Astrocyte of the cerebellum (primary cell): Measurements from ENCODE around the gene ARID1B.

Experiments
- DNase-seq: peaks from one replicate; pipeline ENCODE4 v3.0.0-alpha.2; 2011; ENCODE audit warnings: low read depth
- H3K4me3 ChIP-seq: 2 replicates; pipeline ENCODE4 v1.5.1; 2011; ENCODE audit warnings: mild to moderate bottlenecking, low read depth, low read length, moderate library complexity
- CTCF ChIP-seq: IDR thresholded peaks from 2 replicates; pipeline ENCODE4 v1.5.1; 2012; ENCODE audit warnings: low read length, low read depth, moderate library complexity, mild to moderate bottlenecking; ENCODE audit errors: missing control alignments
- in situ Hi-C: cut with HindIII; loops from 2 replicates; pipeline ENCODE4 v1.10.0; 2017; ENCODE audit warnings: low sequenced_read_pairs

Gene ARID1B

GRCh38 chr6:157193443-157193996 is 416.3 kb downstream of the ARID1B start:
- in situ Hi-C loops, result no loop called here
- TF ChIP-seq CTCF, result no peak
- no peak for DNase-seq
- H3K4me3 ChIP-seq, result no peak overlapping the region

- no peak for TF ChIP-seq CTCF
Measured at GRCh38 chr6:157194110-157194509, 416.9 kb downstream of the ARID1B start.

GRCh38 chr6:157194643-157195042 is 417.5 kb downstream of the ARID1B start:
- no peak overlapping the region for H3K4me3 ChIP-seq
- in situ Hi-C loops, result no loop called here
- no peak for DNase-seq
- TF ChIP-seq CTCF, result no peak

More at GRCh38 chr6:157194110-157194509, 416.9 kb downstream of the ARID1B start:
- H3K4me3 ChIP-seq, result no peak overlapping the region
- in situ Hi-C loops, result no loop called here
- no peak for DNase-seq

GRCh38 chr6:157196391-157196790 is 419.2 kb downstream of the ARID1B start:
- H3K4me3 ChIP-seq, result no peak overlapping the region
- no peak for DNase-seq
- in situ Hi-C loops, result no loop called here
- no peak for TF ChIP-seq CTCF

GRCh38 chr6:157198425-157199279 is 421.5 kb downstream of the ARID1B start:
- no peak for TF ChIP-seq CTCF
- in situ Hi-C loops, result no loop called here
- DNase-seq, result no peak
- no peak overlapping the region for H3K4me3 ChIP-seq

- in situ Hi-C loops, result no loop called here
- no peak for DNase-seq
- no peak overlapping the region for H3K4me3 ChIP-seq
- no peak for TF ChIP-seq CTCF
Measured at GRCh38 chr6:157200117-157200516, 422.9 kb downstream of the ARID1B start.
